B cell (primary cell): ENCODE data around the gene WDR6.

Source experiments
- CTCF ChIP-seq: fragments of 200-600 bp; IDR thresholded peaks from one replicate; pipeline ENCODE4 v1.8.0; 2022; ENCODE audit warnings: antibody characterized with exemption, mild to moderate bottlenecking
- EZH2 ChIP-seq: IDR thresholded peaks from 2 replicates; pipeline ENCODE4 v1.6.1; 2012; ENCODE audit warnings: borderline replicate concordance, low read depth, mild to moderate bottlenecking, moderate library complexity, low read length; ENCODE audit not compliant: insufficient read depth, poor library complexity, severe bottlenecking

GRCh38 chr3:49035281-49035680 is 28.1 kb downstream of the WDR6 start:
- no peak for TF ChIP-seq EZH2
- no peak for TF ChIP-seq CTCF
